Activated CD8-positive, alpha-beta T cell treated with anti-CD3 and anti-CD28 coated beads for 36 hours (primary cell): ENCODE measurements around the gene QSOX2. TPM values are rescaled to one million over a fixed set of nuclear protein-coding genes. Genes with fewer than 3 reads are reported as not detected.

Experiments used
- ATAC-seq: fragments of 200-7000 bp; cut with Tn5 transposase; one replicate; pipeline ENCODE4 v1.10.0; 2021; ENCODE audit warnings: mild to moderate bottlenecking, moderate library complexity
- CTCF ChIA-PET: fragments of 350-600 bp; sonication (Branson Sonifier 250); formaldehyde crosslinking; loops from one replicate; lab custom pipeline; 2021; ENCODE audit warnings: antibody characterized with exemption; lab: Charles Lee
- POLR2A ChIA-PET: fragments of 350-600 bp; sonication (Branson Sonifier 250); formaldehyde crosslinking; loops from one replicate; lab custom pipeline; 2021; ENCODE audit warnings: antibody characterized with exemption; lab: Charles Lee
- DNase-seq: peaks from one replicate; pipeline ENCODE4 v3.0.0-alpha.2; 2020
- H3K27ac Mint-ChIP-seq: one replicate; pipeline ENCODE4 v1.8.0; 2021; ENCODE audit warnings: mild to moderate bottlenecking, mixed read lengths
- H3K27me3 Mint-ChIP-seq: one replicate; pipeline ENCODE4 v1.8.0; 2021; ENCODE audit warnings: mixed read lengths
- H3K36me3 Mint-ChIP-seq: one replicate; pipeline ENCODE4 v1.8.0; 2021; ENCODE audit warnings: low read depth, mixed read lengths
- H3K4me1 Mint-ChIP-seq: one replicate; pipeline ENCODE4 v1.8.0; 2021; ENCODE audit warnings: low read depth, mixed read lengths
- H3K4me3 Mint-ChIP-seq: one replicate; pipeline ENCODE4 v1.8.0; 2021; ENCODE audit warnings: mild to moderate bottlenecking, moderate library complexity, mixed read lengths
- H3K9me3 Mint-ChIP-seq: one replicate; pipeline ENCODE4 v1.8.0; 2021; ENCODE audit warnings: mixed read lengths
- CTCF ChIP-seq: fragments of 200-600 bp; IDR thresholded peaks from one replicate; pipeline ENCODE4 v1.8.0; 2022; ENCODE audit warnings: antibody characterized with exemption, mild to moderate bottlenecking
- intact Hi-C: fragments of 100-400 bp; cut with micrococcal nuclease; formaldehyde crosslinking; loops from one replicate; pipeline ENCODE4 v1.10.0; 2022
- total RNA-seq, 2 experiments: library from RNA; stranded (reverse); gene quantifications; one replicate each; pipeline ENCODE4 v1.2.3, GENCODE V29; 2021

QSOX2 gene
- total RNA-seq, 2 experiments from 2014 or later: 21.0 to 21.5 TPM

DNA sequence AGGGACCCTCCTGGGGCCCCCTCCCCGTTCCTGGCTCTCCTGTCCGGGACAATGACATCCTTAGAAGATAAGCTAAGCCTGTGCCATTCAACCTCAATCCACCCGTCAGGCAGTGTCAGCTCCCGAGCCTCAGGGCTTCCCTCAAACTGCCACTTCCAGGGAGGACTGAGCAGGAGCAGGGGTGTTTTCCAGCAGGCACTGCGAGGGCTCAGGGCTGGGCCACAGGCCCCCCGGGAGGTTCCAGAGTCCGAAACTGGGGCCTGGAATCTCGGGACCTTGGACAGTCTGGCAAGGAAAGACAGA lies 66.9 kb downstream of the QSOX2 start:
- DNase-seq: no peak
- H3K9me3 Mint-ChIP-seq: no peaks in the 10 kb centered on the region
- no peak for ATAC-seq
- no peak overlapping the region for H3K4me3 Mint-ChIP-seq
- H3K36me3 Mint-ChIP-seq: no peaks in the 10 kb centered on the region
- ChIA-PET POLR2A (no interaction called here), CTCF (no interaction called here)
- H3K27me3 Mint-ChIP-seq: no peaks in the 10 kb centered on the region
- no peak for TF ChIP-seq CTCF
- H3K4me1 Mint-ChIP-seq: no peaks in the 10 kb centered on the region
- H3K27ac Mint-ChIP-seq: no peak overlapping the region
- intact Hi-C loops: no loop called here

DNA sequence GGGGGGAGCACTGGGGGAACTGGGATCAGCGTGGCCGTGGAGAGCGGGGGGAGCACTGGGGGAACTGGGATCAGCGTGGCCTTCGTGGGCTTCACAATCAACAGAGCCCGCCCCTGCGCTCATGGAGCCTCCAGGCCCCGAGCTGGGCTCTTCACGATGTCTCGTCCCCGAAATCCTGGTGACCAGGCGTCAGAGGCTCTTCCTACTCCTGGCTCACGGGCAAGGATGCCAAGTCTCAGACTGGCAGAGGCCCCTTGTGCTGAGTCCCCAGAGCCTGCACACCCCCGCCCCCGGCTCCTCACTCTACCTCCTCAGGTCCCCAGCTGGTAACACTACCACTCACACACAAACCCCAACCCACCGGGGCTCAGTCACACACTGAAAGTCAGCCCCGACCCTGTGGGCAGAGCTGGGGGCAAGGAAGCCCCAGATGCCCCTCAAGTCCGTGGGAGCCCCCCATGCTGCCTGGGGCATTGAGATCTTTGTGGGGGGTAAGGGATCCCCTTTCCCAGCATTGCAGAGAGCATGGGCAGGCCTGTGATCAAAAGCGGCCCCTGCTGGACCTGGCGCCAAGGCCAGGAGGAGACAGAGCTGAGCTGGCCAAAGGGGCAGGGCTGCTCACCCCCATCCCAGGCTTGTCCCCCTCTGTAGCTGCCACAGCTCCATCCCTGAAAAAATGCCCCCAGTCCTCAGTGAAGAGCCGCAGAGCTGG lies 67.4 kb downstream of the QSOX2 start:
- H3K27ac Mint-ChIP-seq: no peak overlapping the region
- ATAC-seq (no peak), DNase-seq (no peak)
- intact Hi-C loops: no loop called here
- TF ChIP-seq CTCF: no peak
- no peaks in the 10 kb centered on the region for H3K9me3 Mint-ChIP-seq
- ChIA-PET CTCF (no interaction called here), POLR2A (no interaction called here)
- no peaks in the 10 kb centered on the region for H3K27me3 Mint-ChIP-seq
- no peak overlapping the region for H3K4me3 Mint-ChIP-seq
- no peaks in the 10 kb centered on the region for H3K4me1 Mint-ChIP-seq
- H3K36me3 Mint-ChIP-seq: no peaks in the 10 kb centered on the region

- intact Hi-C loops: no loop called here
- Mint-ChIP-seq H3K27ac (no peak overlapping the region), H3K36me3 (no peaks in the 10 kb centered on the region), H3K9me3 (no peaks in the 10 kb centered on the region), H3K27me3 (no peaks in the 10 kb centered on the region), H3K4me1 (no peaks in the 10 kb centered on the region), H3K4me3 (no peak overlapping the region)
- no peak for DNase-seq
- ATAC-seq: no peak
- no peak for TF ChIP-seq CTCF
- ChIA-PET POLR2A (interaction anchor here (0.6 kb wide), 1 partner anchor 118 kb away, joined by 4 read pairs; no protein-coding TSS in a partner anchor), CTCF (no interaction called here)
Observed at GRCh38 chr9:136177224-136177623, 68.4 kb downstream of the QSOX2 start.

DNA sequence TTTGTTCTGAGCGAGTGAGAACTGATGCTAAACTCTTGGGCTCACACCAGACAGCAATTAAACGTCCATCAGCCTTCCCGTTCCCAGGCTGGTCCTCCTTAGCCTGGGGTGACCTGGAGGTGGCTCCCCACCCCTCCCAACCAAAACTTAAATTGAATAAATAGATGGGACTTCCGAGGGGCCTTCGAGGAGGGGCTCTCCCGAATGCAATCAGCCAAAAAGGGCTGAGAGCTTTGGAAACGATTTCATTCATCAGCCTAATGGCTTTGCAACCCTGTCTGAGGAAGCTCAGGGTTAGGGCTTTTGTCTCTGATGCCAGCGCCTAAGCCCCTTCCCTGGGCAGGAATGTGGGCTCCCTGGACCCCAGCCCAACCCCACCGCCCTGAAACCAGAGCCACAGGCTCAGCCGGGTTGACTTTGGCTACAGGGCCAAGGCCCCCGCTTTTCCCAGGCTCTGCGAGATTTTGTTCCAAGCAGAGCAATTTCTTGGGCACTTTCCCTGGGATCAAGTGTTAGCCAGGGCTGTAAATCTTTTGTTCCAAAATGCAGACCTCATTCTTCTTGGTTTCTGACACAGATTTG lies 69.9 kb downstream of the QSOX2 start:
- Mint-ChIP-seq H3K4me1 (no peaks in the 10 kb centered on the region), H3K27ac (no peak overlapping the region), H3K36me3 (no peaks in the 10 kb centered on the region), H3K27me3 (peaks cover 5% of the 10 kb centered on the region), H3K9me3 (no peaks in the 10 kb centered on the region), H3K4me3 (no peak overlapping the region)
- ChIA-PET POLR2A (no interaction called here), CTCF (no interaction called here)
- intact Hi-C loops: no loop called here
- no peak for ATAC-seq
- no peak for TF ChIP-seq CTCF
- DNase-seq: no peak

DNA sequence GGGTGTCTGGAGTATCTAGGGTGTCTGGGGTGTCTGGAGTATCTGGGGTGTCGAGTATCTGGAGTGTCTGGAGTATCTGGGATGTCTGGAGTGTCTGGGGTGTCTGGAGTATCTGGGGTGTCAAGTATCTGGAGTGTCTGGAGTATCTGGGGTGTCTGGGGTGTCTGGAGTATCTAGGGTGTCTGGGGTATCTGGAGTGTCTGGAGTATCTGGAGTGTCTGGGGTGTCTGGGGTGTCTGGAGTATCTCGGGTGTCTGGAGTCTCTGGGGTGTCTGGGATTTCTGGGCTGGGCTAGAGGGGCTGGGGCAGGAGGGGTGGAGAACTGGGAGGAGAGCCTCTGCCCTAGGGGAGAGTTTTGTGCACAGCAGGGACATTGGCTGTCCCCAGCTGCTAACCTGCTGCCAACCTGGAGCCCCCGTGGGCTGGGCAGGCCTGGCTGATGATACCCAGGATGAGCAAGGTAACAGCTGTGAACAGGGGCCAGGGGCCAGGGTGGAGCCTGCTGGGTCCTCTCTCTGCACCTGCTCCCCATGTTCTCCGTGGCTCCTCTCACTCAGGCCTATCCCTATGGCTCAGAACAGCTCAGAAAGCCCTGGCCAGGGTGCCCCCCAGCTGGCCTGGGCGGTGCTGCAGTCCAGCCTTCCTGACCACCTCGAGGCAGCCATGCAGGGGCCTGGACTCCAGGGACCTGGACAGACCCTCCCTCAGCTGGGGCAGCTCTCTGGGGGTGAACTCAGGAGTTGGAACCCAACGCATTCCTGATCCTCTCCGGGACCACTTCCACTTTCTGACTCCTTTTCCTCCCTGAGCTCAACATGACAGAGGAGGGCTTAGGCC lies 70.6 kb downstream of the QSOX2 start:
- Mint-ChIP-seq H3K27me3 (peaks cover 7% of the 10 kb centered on the region), H3K4me3 (no peak overlapping the region), H3K36me3 (no peaks in the 10 kb centered on the region), H3K9me3 (no peaks in the 10 kb centered on the region), H3K4me1 (no peaks in the 10 kb centered on the region), H3K27ac (no peak overlapping the region)
- DNase-seq (no peak), ATAC-seq (no peak)
- intact Hi-C loops: no loop called here
- POLR2A ChIA-PET: no interaction called here
- TF ChIP-seq CTCF: no peak
- CTCF ChIA-PET: no interaction called here
